Activated T-cell treated with anti-CD3 and anti-CD28 coated beads, Interleukin-2, amount 50 U/mL, for 1 hour (primary cell): ENCODE measurements around the gene RASAL1.

Experiments used
- DNase-seq: peaks from one replicate; pipeline ENCODE4 v3.0.0-alpha.2; 2020

Gene RASAL1

GRCh38 chr12:113135178-113136127, at the start of gene RASAL1:
Gene RASAL1, minus strand, starts transcription at chr12:113135761. Its CDS starts 299 bp downstream, at chr12:113135462.
- peak; percentile 86 for DNase-seq

GRCh38 chr12:113184900-113185179, 49.3 kb upstream of the RASAL1 start:
- peak; percentile 89 for DNase-seq

GRCh38 chr12:113184098-113184899, 48.7 kb upstream of the RASAL1 start:
- no peak for DNase-seq

GRCh38 chr12:113183030-113183589, 47.5 kb upstream of the RASAL1 start:
- DNase-seq = no peak

- DNase-seq = no peak
Measured at GRCh38 chr12:113181975-113182374, 46.4 kb upstream of the RASAL1 start.

GRCh38 chr12:113180333-113180732, 44.8 kb upstream of the RASAL1 start:
- no peak for DNase-seq

GRCh38 chr12:113179023-113179422, 43.5 kb upstream of the RASAL1 start:
- no peak for DNase-seq

GRCh38 chr12:113174461-113175384, 39.2 kb upstream of the RASAL1 start:
- DNase-seq = peak; percentile 83

- no peak for DNase-seq
Measured at GRCh38 chr12:113173081-113173698, 37.6 kb upstream of the RASAL1 start.

GRCh38 chr12:113172185-113172584, 36.6 kb upstream of the RASAL1 start:
- DNase-seq = no peak

- no peak for DNase-seq
Measured at GRCh38 chr12:113171543-113171942, 36.0 kb upstream of the RASAL1 start.

GRCh38 chr12:113170926-113171325, 35.4 kb upstream of the RASAL1 start:
- no peak for DNase-seq

- DNase-seq = no peak
Measured at GRCh38 chr12:113170457-113170856, 34.9 kb upstream of the RASAL1 start.

GRCh38 chr12:113169697-113170096, 34.1 kb upstream of the RASAL1 start:
- DNase-seq = no peak

- no peak for DNase-seq
Measured at GRCh38 chr12:113167868-113168267, 32.3 kb upstream of the RASAL1 start.

- DNase-seq = no peak
Measured at GRCh38 chr12:113165521-113166450, 30.2 kb upstream of the RASAL1 start.

- DNase-seq = no peak
Measured at GRCh38 chr12:113164014-113164413, 28.5 kb upstream of the RASAL1 start.

- DNase-seq = no peak
Measured at GRCh38 chr12:113163030-113163360, 27.4 kb upstream of the RASAL1 start.

GRCh38 chr12:113162102-113163029, 26.8 kb upstream of the RASAL1 start:
- DNase-seq = no peak
